ENCODE results near the gene TMEM91. TPM values are rescaled to one million over a fixed set of nuclear protein-coding genes. Genes with fewer than 3 reads are reported as not detected.

The TMEM91 gene
- total and polyA plus RNA-seq, 9 of the 15 experiments (the other 6 are each of a cell fraction or from before 2014, with no cell fraction given): 1.2 to 5.2 (median 2.7) TPM

GRCh38 chr19:41413947-41414346, 37.6 kb downstream of the TMEM91 start (continued):
- TF ChIP-seq, protein P1, sequence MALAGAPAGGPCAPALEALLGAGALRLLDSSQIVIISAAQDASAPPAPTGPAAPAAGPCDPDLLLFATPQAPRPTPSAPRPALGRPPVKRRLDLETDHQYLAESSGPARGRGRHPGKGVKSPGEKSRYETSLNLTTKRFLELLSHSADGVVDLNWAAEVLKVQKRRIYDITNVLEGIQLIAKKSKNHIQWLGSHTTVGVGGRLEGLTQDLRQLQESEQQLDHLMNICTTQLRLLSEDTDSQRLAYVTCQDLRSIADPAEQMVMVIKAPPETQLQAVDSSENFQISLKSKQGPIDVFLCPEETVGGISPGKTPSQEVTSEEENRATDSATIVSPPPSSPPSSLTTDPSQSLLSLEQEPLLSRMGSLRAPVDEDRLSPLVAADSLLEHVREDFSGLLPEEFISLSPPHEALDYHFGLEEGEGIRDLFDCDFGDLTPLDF (CRISPR knock-in tag; IDR thresholded peaks at IDR 0.05): no peak
- TF ChIP-seq NR0B1 (IDR thresholded peaks at IDR 0.05; ENCODE audit: partially characterized antibody): no peak

DNA sequence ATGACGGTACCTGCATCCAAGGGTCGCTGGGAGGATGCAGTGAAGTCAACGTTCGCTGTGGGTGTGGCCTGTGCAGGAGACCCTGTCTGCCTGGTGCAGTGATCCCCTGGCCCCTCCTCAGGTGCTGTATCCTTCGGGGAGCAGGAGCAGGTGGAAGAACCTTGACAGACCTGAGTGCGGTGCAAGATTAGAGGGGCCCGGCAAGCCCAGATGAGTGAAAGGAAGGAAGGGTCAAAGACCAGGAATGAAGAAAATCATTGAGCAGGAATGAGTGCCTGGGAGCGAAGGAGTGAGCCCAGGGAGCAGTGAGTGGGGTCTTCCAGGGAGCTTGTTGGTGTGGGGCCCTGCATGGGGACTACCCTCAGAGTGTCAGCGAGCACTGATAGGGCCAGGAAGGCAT, 38.1 kb downstream of the TMEM91 start:
- no TSS peak for BruUV-seq (replicated peaks)
- 80% methylated on average over 7 of the region's 9 CpGs for WGBS (ENCODE audit: insufficient coverage, low coverage, missing lambda C conversion rate)
- Histone ChIP-seq H3K36me3 (ENCODE audit: control insufficient read depth, insufficient read depth, low read length) (peaks cover 34% of the 10 kb centered on the region; the same call in 1 of the 3 replicates), H4K20me1 (replicated peaks; ENCODE audit: control insufficient read depth, insufficient read depth, low read length) (no peaks in the 10 kb centered on the region), H3K9me1 (ENCODE audit: control insufficient read depth, insufficient read depth, low read length) (no peaks in the 10 kb centered on the region), H3K79me2 (ENCODE audit: control insufficient read depth, insufficient read depth, low read length) (no peaks in the 10 kb centered on the region), H3K9ac (ENCODE audit: insufficient read depth in 1 of 2, low read depth in 2 of 2, low read length in 2 of 2) (no peak overlapping the region), H3K4me3 (no peak overlapping the region), H2AFZ (ENCODE audit: low read depth, low read length) (no peak overlapping the region), H3K4me1 (replicated peaks in 1 of 2; ENCODE audit: control insufficient read depth in 2 of 2, insufficient read depth in 2 of 2, low read length in 2 of 2) (peaks cover 7% of the 10 kb centered on the region in 2 experiments; a peak in 4 of 5 replicates), H3K4me2 (ENCODE audit: insufficient read depth, low read length) (no peak overlapping the region), H3K27me3 (ENCODE audit: control insufficient read depth in 2 of 2, insufficient read depth in 2 of 2, low read length in 2 of 2) (no peaks in the 10 kb centered on the region), H3K9me3 (replicated peaks; ENCODE audit: control insufficient read depth, insufficient read depth, low read depth, low read length) (no peaks in the 10 kb centered on the region), H3K27ac (ENCODE audit: extremely low read depth, low read depth, low read length) (no peak overlapping the region)
- intact Hi-C loops (cut with micrococcal nuclease) (no loop called here), in situ Hi-C loops (cut with MboI) (no loop called here)
- DNase-seq (ENCODE audit: extremely low read depth in 1 of 4, low spot score in 3 of 4) (no peak), ATAC-seq (no peak), FAIRE-seq (no peak)
- ChIA-PET CTCF (ENCODE audit: low intra/inter-chr PET ratio) (no interaction called here), POLR2A (no interaction called here)
- TF ChIP-seq ZSCAN32 (CRISPR knock-in tag; IDR thresholded peaks at IDR 0.05) (no peak), ZNF232 (CRISPR knock-in tag; IDR thresholded peaks at IDR 0.05) (no peak), ZNF140 (CRISPR knock-in tag; IDR thresholded peaks at IDR 0.05) (no peak), ZNF318 (IDR thresholded peaks at IDR 0.05; ENCODE audit: borderline replicate concordance in 1 of 2, low read depth in 1 of 2) (no peak)
- TF ChIP-seq, protein P2, sequence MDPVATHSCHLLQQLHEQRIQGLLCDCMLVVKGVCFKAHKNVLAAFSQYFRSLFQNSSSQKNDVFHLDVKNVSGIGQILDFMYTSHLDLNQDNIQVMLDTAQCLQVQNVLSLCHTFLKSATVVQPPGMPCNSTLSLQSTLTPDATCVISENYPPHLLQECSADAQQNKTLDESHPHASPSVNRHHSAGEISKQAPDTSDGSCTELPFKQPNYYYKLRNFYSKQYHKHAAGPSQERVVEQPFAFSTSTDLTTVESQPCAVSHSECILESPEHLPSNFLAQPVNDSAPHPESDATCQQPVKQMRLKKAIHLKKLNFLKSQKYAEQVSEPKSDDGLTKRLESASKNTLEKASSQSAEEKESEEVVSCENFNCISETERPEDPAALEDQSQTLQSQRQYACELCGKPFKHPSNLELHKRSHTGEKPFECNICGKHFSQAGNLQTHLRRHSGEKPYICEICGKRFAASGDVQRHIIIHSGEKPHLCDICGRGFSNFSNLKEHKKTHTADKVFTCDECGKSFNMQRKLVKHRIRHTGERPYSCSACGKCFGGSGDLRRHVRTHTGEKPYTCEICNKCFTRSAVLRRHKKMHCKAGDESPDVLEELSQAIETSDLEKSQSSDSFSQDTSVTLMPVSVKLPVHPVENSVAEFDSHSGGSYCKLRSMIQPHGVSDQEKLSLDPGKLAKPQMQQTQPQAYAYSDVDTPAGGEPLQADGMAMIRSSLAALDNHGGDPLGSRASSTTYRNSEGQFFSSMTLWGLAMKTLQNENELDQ (CRISPR knock-in tag; IDR thresholded peaks at IDR 0.05; ENCODE audit: borderline replicate concordance): no peak

Data from K562 (cell line).